Measurements from ENCODE around the gene SRP72. TPM values are rescaled to one million over a fixed set of nuclear protein-coding genes. Genes with fewer than 3 reads are reported as not detected.

Gene SRP72
- polyA plus RNA-seq, 1 donor (not counting 4 experiments of a cell fraction or from before 2014, with no cell fraction given), result 126 TPM

DNA sequence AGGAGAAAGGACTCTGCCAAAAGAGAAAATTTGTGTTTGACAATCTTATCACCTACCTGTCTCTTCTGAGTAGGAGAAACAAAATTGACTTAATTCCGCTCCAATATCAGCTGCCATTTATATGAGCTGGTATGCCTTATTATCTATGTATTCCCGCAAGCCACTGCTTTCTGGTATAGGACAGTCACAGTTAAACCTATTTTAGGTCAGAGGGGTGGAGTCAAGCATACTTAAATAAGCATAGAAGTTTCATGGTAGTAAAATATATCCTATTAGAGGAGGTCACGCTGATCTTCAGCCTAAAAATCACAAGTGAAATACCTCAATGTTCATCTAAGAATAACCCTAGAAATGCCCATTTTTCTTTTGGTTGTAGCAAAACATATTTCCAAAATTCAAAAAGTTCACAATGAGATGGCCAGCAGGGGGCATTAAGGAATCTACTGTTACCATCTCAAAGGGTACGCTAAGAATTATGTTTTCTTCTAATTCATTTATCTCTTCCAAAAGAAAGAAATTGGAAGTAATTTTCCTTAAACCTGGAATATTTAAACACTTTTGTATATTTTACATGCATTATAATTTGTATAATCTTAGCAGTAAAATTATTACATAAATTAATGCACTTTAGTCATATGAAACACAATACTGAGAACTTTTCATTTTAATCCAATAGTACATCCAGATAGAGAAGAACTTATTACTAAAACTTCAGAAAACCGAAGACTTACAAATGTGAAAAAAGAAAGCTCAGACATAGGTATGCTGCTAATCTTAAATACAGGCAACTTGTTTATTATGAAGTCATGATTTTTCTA, 42.5 kb upstream of the SRP72 start:
- Histone ChIP-seq H3K4me1 (ENCODE audit: control insufficient read depth, extremely low read depth, insufficient read depth, low read length) (no peaks in the 10 kb centered on the region), H3K27ac (ENCODE audit: control insufficient read depth, insufficient read depth, low read length) (no peak overlapping the region), H4K20me1 (ENCODE audit: control insufficient read depth, extremely low read depth, insufficient read depth, low read length) (no peaks in the 10 kb centered on the region), H3K4me3 (ENCODE audit: control insufficient read depth in 2 of 3, extremely low read depth in 1 of 3, insufficient read depth in 2 of 3, low read depth in 1 of 3, low read length in 3 of 3) (no peak overlapping the region), H3K9me1 (ENCODE audit: control insufficient read depth, extremely low read depth, insufficient read depth, low read length) (no peaks in the 10 kb centered on the region), H3K4me2 (ENCODE audit: control insufficient read depth, extremely low read depth, insufficient read depth, low read depth, low read length) (peak overlapping the region; percentile 32), H2AFZ (ENCODE audit: control insufficient read depth, low read length) (no peak overlapping the region), H3K27me3 (ENCODE audit: control insufficient read depth, extremely low read depth, insufficient read depth, low read length) (no peaks in the 10 kb centered on the region), H3K79me2 (ENCODE audit: control insufficient read depth, insufficient read depth, low read length) (peaks cover 97% of the 10 kb centered on the region), H3K9me3 (ENCODE audit: control insufficient read depth, low read depth, low read length) (no peaks in the 10 kb centered on the region), H3K36me3 (ENCODE audit: control insufficient read depth in 2 of 2, extremely low read depth in 1 of 2, insufficient read depth in 2 of 2, low read length in 2 of 2) (no peaks in the 10 kb centered on the region), H3K9ac (ENCODE audit: control insufficient read depth, extremely low read depth, insufficient read depth, low read length) (no peak overlapping the region)
- no peak for DNase-seq (ENCODE audit: low read depth, low spot score)
- no peak for TF ChIP-seq EZH2 (IDR thresholded peaks at IDR 0.05; ENCODE audit: low read length)
- TF ChIP-seq, protein P1, sequence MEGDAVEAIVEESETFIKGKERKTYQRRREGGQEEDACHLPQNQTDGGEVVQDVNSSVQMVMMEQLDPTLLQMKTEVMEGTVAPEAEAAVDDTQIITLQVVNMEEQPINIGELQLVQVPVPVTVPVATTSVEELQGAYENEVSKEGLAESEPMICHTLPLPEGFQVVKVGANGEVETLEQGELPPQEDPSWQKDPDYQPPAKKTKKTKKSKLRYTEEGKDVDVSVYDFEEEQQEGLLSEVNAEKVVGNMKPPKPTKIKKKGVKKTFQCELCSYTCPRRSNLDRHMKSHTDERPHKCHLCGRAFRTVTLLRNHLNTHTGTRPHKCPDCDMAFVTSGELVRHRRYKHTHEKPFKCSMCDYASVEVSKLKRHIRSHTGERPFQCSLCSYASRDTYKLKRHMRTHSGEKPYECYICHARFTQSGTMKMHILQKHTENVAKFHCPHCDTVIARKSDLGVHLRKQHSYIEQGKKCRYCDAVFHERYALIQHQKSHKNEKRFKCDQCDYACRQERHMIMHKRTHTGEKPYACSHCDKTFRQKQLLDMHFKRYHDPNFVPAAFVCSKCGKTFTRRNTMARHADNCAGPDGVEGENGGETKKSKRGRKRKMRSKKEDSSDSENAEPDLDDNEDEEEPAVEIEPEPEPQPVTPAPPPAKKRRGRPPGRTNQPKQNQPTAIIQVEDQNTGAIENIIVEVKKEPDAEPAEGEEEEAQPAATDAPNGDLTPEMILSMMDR (optimal IDR thresholded peaks at IDR 0.05 in 1 of 3, IDR thresholded peaks at IDR 0.05 in 1 of 3, conservative IDR thresholded peaks at IDR 0.05 in 1 of 3; ENCODE audit: extremely low read depth in 1 of 3, insufficient read depth in 2 of 3, low read length in 3 of 3), result peak in 2 of 3 experiments; percentile 47 to 51
- FAIRE-seq, result no peak
- dilution Hi-C loops (cut with MboI; ENCODE audit: extremely low pct_ligation_motif_present, low sequenced_read_pairs), result no loop called here

DNA sequence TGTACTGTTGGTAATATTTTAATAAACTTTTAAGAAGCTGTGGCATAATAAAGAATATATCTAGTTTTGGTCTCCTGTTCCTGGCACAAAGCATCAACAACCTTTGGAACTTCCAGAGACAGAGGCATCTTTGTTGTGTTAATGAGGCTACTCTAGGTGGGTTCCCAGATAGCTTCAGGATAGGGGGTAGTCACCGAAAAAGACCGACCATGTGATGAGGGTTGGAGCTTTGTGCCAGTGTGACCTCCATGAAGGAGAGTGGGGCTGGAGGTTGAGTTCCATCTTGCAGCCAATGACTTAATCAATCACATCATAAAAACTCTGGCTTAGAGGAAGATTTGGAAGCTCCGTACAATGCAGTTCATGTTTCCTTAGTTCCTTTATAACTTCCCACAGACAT, 41.9 kb upstream of the SRP72 start:
- H3K4me1 ChIP-seq (ENCODE audit: control insufficient read depth, extremely low read depth, insufficient read depth, low read length), result no peaks in the 10 kb centered on the region
- no peak overlapping the region for H3K4me3 ChIP-seq (ENCODE audit: control insufficient read depth in 2 of 3, extremely low read depth in 1 of 3, insufficient read depth in 2 of 3, low read depth in 1 of 3, low read length in 3 of 3)
- H3K27ac ChIP-seq (ENCODE audit: control insufficient read depth, insufficient read depth, low read length), result no peak overlapping the region
- no peak overlapping the region for H3K9ac ChIP-seq (ENCODE audit: control insufficient read depth, extremely low read depth, insufficient read depth, low read length)
- no peaks in the 10 kb centered on the region for H3K27me3 ChIP-seq (ENCODE audit: control insufficient read depth, extremely low read depth, insufficient read depth, low read length)
- H2AFZ ChIP-seq (ENCODE audit: control insufficient read depth, low read length), result no peak overlapping the region
- TF ChIP-seq, protein P1 (optimal IDR thresholded peaks at IDR 0.05 in 1 of 3, IDR thresholded peaks at IDR 0.05 in 1 of 3, conservative IDR thresholded peaks at IDR 0.05 in 1 of 3; ENCODE audit: extremely low read depth in 1 of 3, insufficient read depth in 2 of 3, low read length in 3 of 3), result no peak
- TF ChIP-seq EZH2 (IDR thresholded peaks at IDR 0.05; ENCODE audit: low read length), result no peak
- no peak for DNase-seq (ENCODE audit: low read depth, low spot score)
- H4K20me1 ChIP-seq (ENCODE audit: control insufficient read depth, extremely low read depth, insufficient read depth, low read length), result no peaks in the 10 kb centered on the region
- H3K4me2 ChIP-seq (ENCODE audit: control insufficient read depth, extremely low read depth, insufficient read depth, low read depth, low read length), result no peak overlapping the region
- no peak for FAIRE-seq
- no peaks in the 10 kb centered on the region for H3K9me1 ChIP-seq (ENCODE audit: control insufficient read depth, extremely low read depth, insufficient read depth, low read length)
- no peaks in the 10 kb centered on the region for H3K9me3 ChIP-seq (ENCODE audit: control insufficient read depth, low read depth, low read length)
- peaks cover 97% of the 10 kb centered on the region for H3K79me2 ChIP-seq (ENCODE audit: control insufficient read depth, insufficient read depth, low read length)
- dilution Hi-C loops (cut with MboI; ENCODE audit: extremely low pct_ligation_motif_present, low sequenced_read_pairs), result no loop called here
- no peaks in the 10 kb centered on the region for H3K36me3 ChIP-seq (ENCODE audit: control insufficient read depth in 2 of 2, extremely low read depth in 1 of 2, insufficient read depth in 2 of 2, low read length in 2 of 2)

Data from keratinocyte (primary cell).